ENCODE data around the gene MAG. TPM values are rescaled to one million over a fixed set of nuclear protein-coding genes. Genes with fewer than 3 reads are reported as not detected.

The MAG gene
- total RNA-seq, 1 donor from 2014 or later = not detected

- Histone ChIP-seq H3K9ac (no peak overlapping the region), H3F3A (ENCODE audit: low read depth) (no peaks in the 10 kb centered on the region), H3K27me3 (no peaks in the 10 kb centered on the region), H3K9me3 (ENCODE audit: low read depth) (no peaks in the 10 kb centered on the region), H3K4me3 (no peak overlapping the region), H4K20me1 (ENCODE audit: low read depth) (no peaks in the 10 kb centered on the region), H3K27ac (no peak overlapping the region), H3K36me3 (no peaks in the 10 kb centered on the region), H2AFZ (replicated peaks) (no peak overlapping the region), H3K4me2 (no peak overlapping the region), H3K79me2 (ENCODE audit: low read depth) (no peaks in the 10 kb centered on the region), H3K4me1 (no peaks in the 10 kb centered on the region)
- Mint-ChIP-seq H3K4me3 (no peak overlapping the region), H3K36me3 (no peaks in the 10 kb centered on the region), H3K27ac (no peak overlapping the region), H3K4me1 (peaks cover 7% of the 10 kb centered on the region), H3K27me3 (ENCODE audit: insufficient read depth, low read depth) (peaks cover 7% of the 10 kb centered on the region), H3K9me3 (no peaks in the 10 kb centered on the region)
- TF ChIP-seq, protein P1, sequence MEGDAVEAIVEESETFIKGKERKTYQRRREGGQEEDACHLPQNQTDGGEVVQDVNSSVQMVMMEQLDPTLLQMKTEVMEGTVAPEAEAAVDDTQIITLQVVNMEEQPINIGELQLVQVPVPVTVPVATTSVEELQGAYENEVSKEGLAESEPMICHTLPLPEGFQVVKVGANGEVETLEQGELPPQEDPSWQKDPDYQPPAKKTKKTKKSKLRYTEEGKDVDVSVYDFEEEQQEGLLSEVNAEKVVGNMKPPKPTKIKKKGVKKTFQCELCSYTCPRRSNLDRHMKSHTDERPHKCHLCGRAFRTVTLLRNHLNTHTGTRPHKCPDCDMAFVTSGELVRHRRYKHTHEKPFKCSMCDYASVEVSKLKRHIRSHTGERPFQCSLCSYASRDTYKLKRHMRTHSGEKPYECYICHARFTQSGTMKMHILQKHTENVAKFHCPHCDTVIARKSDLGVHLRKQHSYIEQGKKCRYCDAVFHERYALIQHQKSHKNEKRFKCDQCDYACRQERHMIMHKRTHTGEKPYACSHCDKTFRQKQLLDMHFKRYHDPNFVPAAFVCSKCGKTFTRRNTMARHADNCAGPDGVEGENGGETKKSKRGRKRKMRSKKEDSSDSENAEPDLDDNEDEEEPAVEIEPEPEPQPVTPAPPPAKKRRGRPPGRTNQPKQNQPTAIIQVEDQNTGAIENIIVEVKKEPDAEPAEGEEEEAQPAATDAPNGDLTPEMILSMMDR (IDR thresholded peaks at IDR 0.05) = no peak
- TF ChIP-seq EZH2 (IDR thresholded peaks at IDR 0.05) (no peak), EZH2phosphoT487 (IDR thresholded peaks at IDR 0.05) (no peak)
- DNase-seq (ENCODE audit: low spot score) = no peak
These were observed 22.1 kb downstream of the MAG start for GRCh38 chr19:35314031-35314430.

DNA sequence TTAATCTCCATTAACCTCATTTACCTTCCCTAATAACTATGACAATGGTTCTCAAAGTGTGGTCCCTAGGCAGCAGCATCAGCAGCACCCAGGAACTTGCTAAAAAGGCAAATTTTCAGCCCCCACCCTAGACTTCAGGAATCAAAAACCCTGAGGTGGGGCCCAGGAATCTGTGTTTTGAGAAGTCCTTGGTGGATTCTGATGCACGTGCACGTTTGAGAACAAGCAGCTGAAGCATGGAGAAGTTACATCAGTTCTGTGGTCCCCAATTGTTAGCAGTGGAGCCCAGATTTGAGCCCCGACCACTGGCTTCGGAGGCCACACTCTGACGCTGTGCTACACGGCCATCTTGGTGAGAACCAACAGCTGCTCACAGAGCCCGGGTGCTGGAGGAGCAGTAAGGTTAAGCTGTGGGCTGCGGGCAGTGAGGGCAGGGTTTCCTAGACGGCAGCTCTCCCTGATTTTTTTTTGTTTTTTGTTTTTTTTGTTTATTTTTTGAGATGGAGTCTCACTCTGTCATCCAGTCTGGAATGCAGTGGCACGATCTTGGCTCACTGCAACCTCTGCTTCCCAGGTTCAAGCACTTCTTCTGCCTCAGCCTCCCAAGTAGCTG is 23.0 kb downstream of the MAG start:
- no peak overlapping the region for H3K27ac Mint-ChIP-seq
- TF ChIP-seq EZH2phosphoT487 (IDR thresholded peaks at IDR 0.05) = no peak
- TF ChIP-seq EZH2 (IDR thresholded peaks at IDR 0.05) = no peak
- TF ChIP-seq, protein P1 (IDR thresholded peaks at IDR 0.05) = no peak
- no peaks in the 10 kb centered on the region for H3K36me3 Mint-ChIP-seq

DNA sequence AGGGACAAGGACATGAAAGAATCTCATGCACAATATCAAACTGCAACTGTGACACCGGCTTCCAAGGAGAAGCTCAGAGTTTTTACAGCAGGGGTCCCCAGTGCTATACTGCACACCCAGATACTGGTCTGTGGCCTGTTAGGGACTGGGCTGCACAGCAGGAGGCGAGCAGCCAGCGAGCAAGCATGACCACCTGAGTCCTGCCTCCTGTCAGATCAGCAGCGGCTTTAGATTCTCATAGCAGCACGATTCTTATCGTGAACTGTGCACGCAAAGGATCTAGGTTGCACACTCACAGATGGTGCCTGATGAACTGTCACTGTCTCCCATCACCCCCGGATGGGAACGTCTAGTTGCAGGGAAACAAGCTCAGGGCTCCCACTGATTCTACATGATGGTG is 23.9 kb downstream of the MAG start:
- Histone ChIP-seq H4K20me1 (ENCODE audit: low read depth) (no peaks in the 10 kb centered on the region), H3K27ac (no peak overlapping the region), H3K36me3 (no peaks in the 10 kb centered on the region), H3K4me3 (no peak overlapping the region), H3K4me1 (no peaks in the 10 kb centered on the region), H3K9ac (no peak overlapping the region), H2AFZ (replicated peaks) (no peak overlapping the region), H3K4me2 (no peak overlapping the region), H3K9me3 (ENCODE audit: low read depth) (no peaks in the 10 kb centered on the region), H3F3A (ENCODE audit: low read depth) (no peaks in the 10 kb centered on the region), H3K79me2 (ENCODE audit: low read depth) (no peaks in the 10 kb centered on the region), H3K27me3 (no peaks in the 10 kb centered on the region)
- TF ChIP-seq, protein P1 (IDR thresholded peaks at IDR 0.05) = no peak
- TF ChIP-seq EZH2phosphoT487 (IDR thresholded peaks at IDR 0.05) = no peak
- no peak for TF ChIP-seq EZH2 (IDR thresholded peaks at IDR 0.05)
- Mint-ChIP-seq H3K4me3 (no peak overlapping the region), H3K4me1 (peaks cover 3% of the 10 kb centered on the region), H3K27ac (no peak overlapping the region), H3K27me3 (ENCODE audit: insufficient read depth, low read depth) (peaks cover 6% of the 10 kb centered on the region), H3K9me3 (no peaks in the 10 kb centered on the region), H3K36me3 (no peaks in the 10 kb centered on the region)
- no peak for DNase-seq (ENCODE audit: low spot score)

More for the DNA sequence above, 23.0 kb downstream of the MAG start:
- H3K79me2 ChIP-seq (ENCODE audit: low read depth) = no peaks in the 10 kb centered on the region
- no peaks in the 10 kb centered on the region for H3K36me3 ChIP-seq
- no peak overlapping the region for H3K9ac ChIP-seq
- Mint-ChIP-seq H3K9me3 (no peaks in the 10 kb centered on the region), H3K4me1 (peaks cover 3% of the 10 kb centered on the region), H3K4me3 (no peak overlapping the region), H3K27me3 (ENCODE audit: insufficient read depth, low read depth) (peaks cover 6% of the 10 kb centered on the region)
- H2AFZ ChIP-seq (replicated peaks) = no peak overlapping the region
- no peak overlapping the region for H3K27ac ChIP-seq
- H4K20me1 ChIP-seq (ENCODE audit: low read depth) = no peaks in the 10 kb centered on the region
- no peak overlapping the region for H3K4me3 ChIP-seq
- H3K4me2 ChIP-seq = no peak overlapping the region
- H3F3A ChIP-seq (ENCODE audit: low read depth) = no peaks in the 10 kb centered on the region
- no peak for DNase-seq (ENCODE audit: low spot score)
- H3K9me3 ChIP-seq (ENCODE audit: low read depth) = no peaks in the 10 kb centered on the region
- H3K4me1 ChIP-seq = no peaks in the 10 kb centered on the region
- no peaks in the 10 kb centered on the region for H3K27me3 ChIP-seq
